ENCODE measurements around the gene FGD2. TPM values are rescaled to one million over a fixed set of nuclear protein-coding genes. Genes with fewer than 3 reads are reported as not detected.

Gene FGD2
- total and polyA plus RNA-seq, 2 donors (not counting 3 experiments of a cell fraction or from before 2014, with no cell fraction given), result not detected

- Histone ChIP-seq H3K9ac (replicated peaks; ENCODE audit: extremely low read depth, insufficient read depth, low read length) (no peak overlapping the region), H3K79me2 (ENCODE audit: control insufficient read depth, insufficient read depth, low read length) (no peaks in the 10 kb centered on the region), H3K27ac (ENCODE audit: insufficient read depth, low read depth, low read length) (no peak overlapping the region), H3K9me3 (replicated peaks; ENCODE audit: control insufficient read depth, insufficient read depth, low read length) (no peaks in the 10 kb centered on the region), H3K4me1 (ENCODE audit: control insufficient read depth, extremely low read depth, insufficient read depth, low read length) (no peaks in the 10 kb centered on the region), H3K4me3 (replicated peaks in 1 of 3; ENCODE audit: insufficient read depth in 1 of 3, low read depth in 1 of 3, low read length in 3 of 3) (no peak overlapping the region), H3K9me1 (replicated peaks; ENCODE audit: control insufficient read depth, extremely low read depth, insufficient read depth, low read length) (no peaks in the 10 kb centered on the region), H4K20me1 (replicated peaks; ENCODE audit: control insufficient read depth, extremely low read depth, insufficient read depth, low read length) (no peaks in the 10 kb centered on the region), H3K27me3 (ENCODE audit: control insufficient read depth in 2 of 2, insufficient read depth in 2 of 2, low read length in 2 of 2) (no peaks in the 10 kb centered on the region), H3K4me2 (ENCODE audit: insufficient read depth, low read length) (no peak overlapping the region), H2AFZ (ENCODE audit: low read depth, low read length) (no peak overlapping the region), H3K36me3 (ENCODE audit: control insufficient read depth in 2 of 2, extremely low read depth in 1 of 2, insufficient read depth in 2 of 2, low read length in 2 of 2) (peaks cover 17 to 47% of the 10 kb centered on the region in 2 experiments)
- ChIA-PET POLR2A (no interaction called here), CTCF (interaction anchor here (0.8 to 1.8 kb wide), 3 partner anchors 12 to 51 kb away, joined by 3 to 5 read pairs (median 3); no protein-coding TSS in a partner anchor)
- no TSS peak for BruUV-seq (replicated peaks)
- dilution Hi-C loops (cut with MboI; ENCODE audit: extremely low pct_ligation_motif_present, low sequenced_read_pairs), result no loop called here
- TF ChIP-seq POLR2AphosphoS5 (IDR thresholded peaks at IDR 0.05; ENCODE audit: insufficient read depth, low read depth, low read length) (no peak), JUN (IDR thresholded peaks at IDR 0.05; ENCODE audit: borderline replicate concordance, insufficient read depth, insufficient read length, low read depth) (no peak), POLR2A (IDR thresholded peaks at IDR 0.05; ENCODE audit: low read depth, low read length) (no peak), FOS (IDR thresholded peaks at IDR 0.05; ENCODE audit: borderline replicate concordance, insufficient read depth, low read length) (no peak), MAX (IDR thresholded peaks at IDR 0.05; ENCODE audit: insufficient read depth, insufficient read length) (no peak), GATA2 (IDR thresholded peaks at IDR 0.05; ENCODE audit: insufficient read depth, insufficient read length, low read depth, low read length) (no peak), EZH2 (IDR thresholded peaks at IDR 0.05; ENCODE audit: borderline replicate concordance, low read depth, low read length, severe bottlenecking) (no peak), CTCF (IDR thresholded peaks at IDR 0.05; ENCODE audit: extremely low read depth in 1 of 2, insufficient read depth in 1 of 2, low read depth in 1 of 2, low read length in 2 of 2) (no peak), MYC (IDR thresholded peaks at IDR 0.05; ENCODE audit: low read depth, low read length) (no peak)
- intact Hi-C loops (cut with micrococcal nuclease), result no loop called here
- no peak for DNase-seq (ENCODE audit: low read depth, low spot score)
- FAIRE-seq, result no peak
Observed at GRCh38 chr6:36967301-36967700, 38.2 kb upstream of the FGD2 start.

Measured in endothelial cell of umbilical vein (primary cell).